HEK293 (cell line): ENCODE data around the gene GRIN2A.

Experiments
- ZBTB7A ChIP-seq: fragments of 450-650 bp; formaldehyde crosslinking; IDR thresholded peaks from 2 replicates; pipeline ENCODE4 v1.5.1; 2016; ENCODE audit warnings: low read depth, missing biosample characterization, missing genetic modification characterization
- ZNF837 ChIP-seq: fragments of 450-650 bp; formaldehyde crosslinking; IDR thresholded peaks from 2 replicates; pipeline ENCODE4 v1.5.1; 2016; ENCODE audit warnings: missing biosample characterization, missing genetic modification characterization
- TF ChIP-seq, protein P1 (sequence below): fragments of 450-650 bp; formaldehyde crosslinking; IDR thresholded peaks from 2 replicates; pipeline ENCODE4 v1.5.1; 2016; ENCODE audit warnings: missing biosample characterization, missing genetic modification characterization

DNA sequence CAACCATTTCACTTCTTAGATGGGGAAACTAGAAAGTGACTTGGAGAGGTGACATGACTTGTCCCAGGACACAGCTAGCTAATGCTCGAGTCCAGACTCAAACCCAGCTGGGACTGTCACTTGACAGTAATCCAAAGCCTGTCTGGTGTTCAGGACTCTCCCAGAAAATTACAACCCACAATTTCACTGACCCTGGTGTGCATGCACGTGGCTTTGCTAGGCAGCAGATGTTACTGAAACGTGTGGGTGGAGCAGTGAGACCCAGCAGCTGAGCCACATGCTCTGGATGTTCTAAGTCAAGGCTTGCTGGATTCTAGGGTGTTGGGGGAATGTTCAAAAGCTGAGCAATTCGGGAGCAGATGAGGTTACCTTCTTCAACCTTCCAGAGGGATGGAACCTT lies 364.6 kb downstream of the GRIN2A start:
- TF ChIP-seq, protein P1, sequence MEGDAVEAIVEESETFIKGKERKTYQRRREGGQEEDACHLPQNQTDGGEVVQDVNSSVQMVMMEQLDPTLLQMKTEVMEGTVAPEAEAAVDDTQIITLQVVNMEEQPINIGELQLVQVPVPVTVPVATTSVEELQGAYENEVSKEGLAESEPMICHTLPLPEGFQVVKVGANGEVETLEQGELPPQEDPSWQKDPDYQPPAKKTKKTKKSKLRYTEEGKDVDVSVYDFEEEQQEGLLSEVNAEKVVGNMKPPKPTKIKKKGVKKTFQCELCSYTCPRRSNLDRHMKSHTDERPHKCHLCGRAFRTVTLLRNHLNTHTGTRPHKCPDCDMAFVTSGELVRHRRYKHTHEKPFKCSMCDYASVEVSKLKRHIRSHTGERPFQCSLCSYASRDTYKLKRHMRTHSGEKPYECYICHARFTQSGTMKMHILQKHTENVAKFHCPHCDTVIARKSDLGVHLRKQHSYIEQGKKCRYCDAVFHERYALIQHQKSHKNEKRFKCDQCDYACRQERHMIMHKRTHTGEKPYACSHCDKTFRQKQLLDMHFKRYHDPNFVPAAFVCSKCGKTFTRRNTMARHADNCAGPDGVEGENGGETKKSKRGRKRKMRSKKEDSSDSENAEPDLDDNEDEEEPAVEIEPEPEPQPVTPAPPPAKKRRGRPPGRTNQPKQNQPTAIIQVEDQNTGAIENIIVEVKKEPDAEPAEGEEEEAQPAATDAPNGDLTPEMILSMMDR = no peak
- TF ChIP-seq ZBTB7A (tag by site-specific recombination) = no peak
- no peak for TF ChIP-seq ZNF837 (tag by site-specific recombination)
